Osteoblast (primary cell): ENCODE data around the gene CCDC110. TPM values are rescaled to one million over a fixed set of nuclear protein-coding genes. Genes with fewer than 3 reads are reported as not detected.

Source experiments
- DNase-seq: peaks from one replicate; pipeline ENCODE4 v3.0.0; 2011; ENCODE audit warnings: low spot score, mixed read lengths; ENCODE audit not compliant: insufficient read length; ENCODE audit errors: missing footprints
- H2AFZ ChIP-seq: 2 replicates; pipeline ENCODE4 v1.6.0; 2011; ENCODE audit warnings: mild to moderate bottlenecking, low read length
- H3K27ac ChIP-seq: 2 replicates; pipeline ENCODE4 v1.5.1; 2011; ENCODE audit warnings: mild to moderate bottlenecking, low read depth, low read length, moderate library complexity
- H3K27me3 ChIP-seq: 2 replicates; pipeline ENCODE4 v1.6.0; 2012; ENCODE audit warnings: mild to moderate bottlenecking, control low read depth, inconsistent platforms, low read length, moderate library complexity; ENCODE audit not compliant: insufficient read depth
- H3K36me3 ChIP-seq: 2 replicates; pipeline ENCODE4 v1.5.1; 2011; ENCODE audit warnings: mild to moderate bottlenecking, low read length, control low read depth, moderate library complexity; ENCODE audit not compliant: insufficient read depth
- H3K4me1 ChIP-seq: 2 replicates; pipeline ENCODE4 v1.5.1; 2011; ENCODE audit warnings: mild to moderate bottlenecking, low read length, control low read depth, moderate library complexity; ENCODE audit not compliant: insufficient read depth
- H3K4me2 ChIP-seq: 2 replicates; pipeline ENCODE4 v1.6.0; 2011; ENCODE audit warnings: mild to moderate bottlenecking, low read length; ENCODE audit not compliant: insufficient read depth
- H3K4me3 ChIP-seq: fragments of 200-600 bp; sonication (generic); 3 replicates; pipeline ENCODE4 v1.5.1; 2012; ENCODE audit warnings: mild to moderate bottlenecking, low read length, inconsistent platforms; ENCODE audit not compliant: insufficient read depth
- H3K79me2 ChIP-seq: 2 replicates; pipeline ENCODE4 v1.6.0; 2012; ENCODE audit warnings: mild to moderate bottlenecking, low read length, control low read depth, inconsistent platforms; ENCODE audit not compliant: insufficient read depth
- H3K9me3 ChIP-seq: 2 replicates; pipeline ENCODE4 v1.5.1; 2011; ENCODE audit warnings: low read depth, low read length, control low read depth
- H4K20me1 ChIP-seq: 2 replicates; pipeline ENCODE4 v1.6.0; 2012; ENCODE audit warnings: mild to moderate bottlenecking, low read length, control low read depth; ENCODE audit not compliant: insufficient read depth
- CTCF ChIP-seq: IDR thresholded peaks from 2 replicates; pipeline ENCODE4 v1.5.1; 2011; ENCODE audit warnings: mild to moderate bottlenecking, low read depth, low read length, moderate library complexity; ENCODE audit errors: extremely low read depth
- total RNA-seq: library from RNA; depleted of rRNA; stranded (reverse); fragments of >200 nt; gene quantifications from 2 replicates; pipeline ENCODE4 v1.2.3, GENCODE V29; 2012

The CCDC110 gene
- total RNA-seq, 1 donor, result 2.2 TPM

DNA sequence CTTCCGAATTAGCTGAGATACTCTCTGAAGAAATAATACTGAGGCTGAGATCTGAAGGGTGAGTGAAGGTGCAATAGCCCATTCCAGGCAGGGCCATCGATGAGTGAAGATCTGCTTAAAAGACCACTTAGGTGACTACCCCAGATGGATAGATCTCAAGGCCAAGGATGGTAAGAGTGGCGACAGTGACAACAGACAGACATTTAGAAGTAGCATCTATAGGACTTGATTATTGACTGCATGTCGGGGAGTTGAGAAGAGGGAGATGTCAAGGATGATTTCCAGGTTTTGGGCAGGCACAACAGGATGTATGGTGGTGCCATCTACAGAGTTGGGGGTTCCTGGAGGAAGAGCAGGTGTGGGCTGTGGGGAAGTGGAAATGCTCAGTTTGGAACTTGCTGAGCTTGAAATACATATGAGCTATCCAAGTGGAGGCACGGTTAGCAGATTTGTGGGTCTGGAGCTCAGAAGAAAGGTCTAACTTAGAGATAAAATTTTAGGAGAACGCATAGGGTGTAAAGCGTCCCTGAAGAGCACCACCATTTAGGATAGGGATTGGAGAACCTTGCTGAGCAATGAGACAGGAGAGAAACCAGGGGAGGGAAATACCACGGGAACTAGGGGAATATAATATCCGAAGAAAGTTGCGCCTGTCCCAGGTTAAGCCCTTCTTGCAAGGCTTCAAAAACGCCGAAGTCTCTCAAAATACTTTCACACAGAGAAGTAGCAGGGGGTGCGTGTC is 46.5 kb downstream of the CCDC110 start:
- peaks cover 29% of the 10 kb centered on the region for H3K79me2 ChIP-seq
- peaks cover 3% of the 10 kb centered on the region for H4K20me1 ChIP-seq
- peak overlapping the region; percentile 74 for H3K4me3 ChIP-seq
- H3K4me2 ChIP-seq, result peak overlapping the region; percentile 83
- H2AFZ ChIP-seq, result peak overlapping the region; percentile 99
- H3K36me3 ChIP-seq, result no peaks in the 10 kb centered on the region
- H3K27me3 ChIP-seq, result no peaks in the 10 kb centered on the region
- DNase-seq, result peak; percentile 69
- peaks cover 30% of the 10 kb centered on the region for H3K4me1 ChIP-seq
- peak overlapping the region; percentile 100 for H3K27ac ChIP-seq
- no peak for TF ChIP-seq CTCF
- H3K9me3 ChIP-seq, result no peaks in the 10 kb centered on the region

GRCh38 chr4:185421366-185422124 is 50.0 kb downstream of the CCDC110 start:
- H3K9me3 ChIP-seq, result no peaks in the 10 kb centered on the region
- peak overlapping the region; percentile 17 for H3K4me2 ChIP-seq
- peaks cover 19% of the 10 kb centered on the region for H3K36me3 ChIP-seq
- H3K79me2 ChIP-seq, result peaks cover 32% of the 10 kb centered on the region
- DNase-seq, result no peak
- H2AFZ ChIP-seq, result no peak overlapping the region
- H3K27ac ChIP-seq, result peak overlapping the region; percentile 22
- peaks cover 30% of the 10 kb centered on the region for H3K4me1 ChIP-seq
- peaks cover 3% of the 10 kb centered on the region for H4K20me1 ChIP-seq
- TF ChIP-seq CTCF, result no peak
- no peaks in the 10 kb centered on the region for H3K27me3 ChIP-seq
- H3K4me3 ChIP-seq, result no peak overlapping the region

DNA sequence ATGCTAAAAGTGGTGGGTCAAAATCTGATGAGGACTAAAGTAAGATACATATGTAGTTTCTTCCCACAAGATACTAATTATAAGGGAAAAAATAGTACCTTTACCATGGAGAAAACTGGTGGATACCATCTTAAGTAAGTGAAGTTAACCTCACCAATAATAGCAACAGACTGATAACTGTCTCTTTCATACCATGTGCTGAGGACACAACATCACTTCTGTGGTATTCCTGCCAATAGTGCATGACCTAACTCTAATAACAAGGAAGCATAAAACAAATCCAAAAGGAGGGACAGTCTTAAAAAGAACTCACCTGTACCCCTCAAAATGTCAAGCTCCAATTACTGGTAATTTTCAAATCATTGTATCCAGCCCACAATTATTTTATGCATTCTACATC is 54.6 kb downstream of the CCDC110 start:
- no peak overlapping the region for H2AFZ ChIP-seq
- TF ChIP-seq CTCF, result no peak
- no peak overlapping the region for H3K4me2 ChIP-seq
- no peaks in the 10 kb centered on the region for H3K9me3 ChIP-seq
- H4K20me1 ChIP-seq, result peaks cover 3% of the 10 kb centered on the region
- peaks cover 11% of the 10 kb centered on the region for H3K4me1 ChIP-seq
- no peak for DNase-seq
- H3K79me2 ChIP-seq, result peaks cover 3% of the 10 kb centered on the region
- H3K36me3 ChIP-seq, result peaks cover 57% of the 10 kb centered on the region
- no peak overlapping the region for H3K27ac ChIP-seq
- no peaks in the 10 kb centered on the region for H3K27me3 ChIP-seq
- H3K4me3 ChIP-seq, result no peak overlapping the region

DNA sequence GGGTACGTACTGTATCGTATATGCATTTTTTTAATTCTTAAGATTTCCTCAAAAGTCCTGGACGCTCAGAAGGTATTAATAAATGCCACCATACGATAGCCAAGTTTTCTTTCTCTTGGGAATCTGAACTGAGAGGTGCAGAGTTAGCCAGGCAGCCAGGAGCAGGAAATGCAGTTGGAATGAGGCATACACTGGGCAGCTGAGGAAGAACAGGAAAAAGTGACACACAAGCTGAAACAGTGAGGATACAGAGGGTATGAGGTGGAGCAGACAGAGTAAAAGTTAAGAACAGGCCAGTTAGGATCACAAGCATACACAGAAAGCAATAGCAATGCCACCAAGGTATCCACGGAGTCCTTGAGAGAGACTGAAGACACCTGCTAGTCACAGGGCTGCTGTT is 59.1 kb downstream of the CCDC110 start:
- Histone ChIP-seq H3K79me2 (no peaks in the 10 kb centered on the region), H3K27me3 (no peaks in the 10 kb centered on the region), H3K4me2 (no peak overlapping the region), H3K27ac (no peak overlapping the region), H3K36me3 (peaks cover 70% of the 10 kb centered on the region), H3K4me1 (no peaks in the 10 kb centered on the region), H3K9me3 (no peaks in the 10 kb centered on the region), H2AFZ (no peak overlapping the region), H3K4me3 (no peak overlapping the region), H4K20me1 (no peaks in the 10 kb centered on the region)
- no peak for DNase-seq
- no peak for TF ChIP-seq CTCF
